ENCODE data around the gene MNAT1. TPM values are rescaled to one million over a fixed set of nuclear protein-coding genes. Genes with fewer than 3 reads are reported as not detected.
A peak's percentile ranks its signal among the peaks of the same experiment; 100 is the strongest.

The MNAT1 gene
- total RNA-seq, 2 donors from 2014 or later = 48.2 to 52.4 TPM

GRCh38 chr14:60800409-60800808, 65.8 kb downstream of the MNAT1 start:
- H3K4me3 Mint-ChIP-seq = no peak overlapping the region
- no peaks in the 10 kb centered on the region for H3K9me3 Mint-ChIP-seq
- H3K36me3 Mint-ChIP-seq = no peaks in the 10 kb centered on the region
- H3K27ac Mint-ChIP-seq = no peak overlapping the region
- peak in 1 of 2 donors; percentile 24 for ATAC-seq
- H3K27me3 Mint-ChIP-seq = no peaks in the 10 kb centered on the region
- no peaks in the 10 kb centered on the region for H3K4me1 Mint-ChIP-seq (ENCODE audit: low read depth in 2 of 2)
- DNase-seq (ENCODE audit: low spot score) = no peak

GRCh38 chr14:60803871-60804270, 69.3 kb downstream of the MNAT1 start:
- ATAC-seq = no peak
- H3K4me1 Mint-ChIP-seq (ENCODE audit: low read depth in 2 of 2) = peaks cover 0 to 6% of the 10 kb centered on the region in 2 donors

GRCh38 chr14:60805841-60806430, 71.4 kb downstream of the MNAT1 start:
- H3K4me1 Mint-ChIP-seq (ENCODE audit: low read depth in 2 of 2) = peaks cover 2 to 6% of the 10 kb centered on the region in 2 donors
- H3K27ac Mint-ChIP-seq = no peak overlapping the region
- H3K36me3 Mint-ChIP-seq = no peaks in the 10 kb centered on the region
- ATAC-seq (no peak), DNase-seq (ENCODE audit: low spot score) (no peak)
- H3K4me3 Mint-ChIP-seq = no peak overlapping the region
- H3K27me3 Mint-ChIP-seq = no peaks in the 10 kb centered on the region
- H3K9me3 Mint-ChIP-seq = no peaks in the 10 kb centered on the region

More at GRCh38 chr14:60803871-60804270, 69.3 kb downstream of the MNAT1 start:
- DNase-seq (ENCODE audit: low spot score) = no peak
- no peaks in the 10 kb centered on the region for H3K9me3 Mint-ChIP-seq
- no peak overlapping the region for H3K4me3 Mint-ChIP-seq
- no peaks in the 10 kb centered on the region for H3K27me3 Mint-ChIP-seq
- H3K27ac Mint-ChIP-seq = no peak overlapping the region
- no peaks in the 10 kb centered on the region for H3K36me3 Mint-ChIP-seq

- DNase-seq (ENCODE audit: low spot score) (no peak), ATAC-seq (no peak)
- peaks cover 2 to 6% of the 10 kb centered on the region in 2 donors for H3K4me1 Mint-ChIP-seq (ENCODE audit: low read depth in 2 of 2)
- H3K9me3 Mint-ChIP-seq = no peaks in the 10 kb centered on the region
- no peak overlapping the region for H3K4me3 Mint-ChIP-seq
- H3K27ac Mint-ChIP-seq = no peak overlapping the region
- peaks cover under 1% of the 10 kb centered on the region for H3K36me3 Mint-ChIP-seq
- no peaks in the 10 kb centered on the region for H3K27me3 Mint-ChIP-seq
Observed at GRCh38 chr14:60807247-60807646, 72.7 kb downstream of the MNAT1 start.

- ATAC-seq (no peak), DNase-seq (ENCODE audit: low spot score) (no peak)
- H3K27me3 Mint-ChIP-seq = no peaks in the 10 kb centered on the region
- no peaks in the 10 kb centered on the region for H3K9me3 Mint-ChIP-seq
- peaks cover 8% of the 10 kb centered on the region for H3K36me3 Mint-ChIP-seq
- no peak overlapping the region for H3K4me3 Mint-ChIP-seq
- no peak overlapping the region for H3K27ac Mint-ChIP-seq
- peaks cover 2 to 6% of the 10 kb centered on the region in 2 donors for H3K4me1 Mint-ChIP-seq (ENCODE audit: low read depth in 2 of 2)
Observed at GRCh38 chr14:60807971-60808370, 73.4 kb downstream of the MNAT1 start.

GRCh38 chr14:60812987-60813386, 78.4 kb downstream of the MNAT1 start:
- H3K27me3 Mint-ChIP-seq = no peaks in the 10 kb centered on the region
- H3K4me1 Mint-ChIP-seq (ENCODE audit: low read depth in 2 of 2) = peaks cover 0 to 2% of the 10 kb centered on the region in 2 donors
- no peak overlapping the region for H3K27ac Mint-ChIP-seq
- DNase-seq (ENCODE audit: low spot score) (peak; percentile 54), ATAC-seq (no peak)
- no peaks in the 10 kb centered on the region for H3K9me3 Mint-ChIP-seq
- peaks cover 17% of the 10 kb centered on the region for H3K36me3 Mint-ChIP-seq
- H3K4me3 Mint-ChIP-seq = no peak overlapping the region

GRCh38 chr14:60815371-60815770, 80.8 kb downstream of the MNAT1 start:
- H3K4me1 Mint-ChIP-seq (ENCODE audit: low read depth in 2 of 2) = no peaks in the 10 kb centered on the region
- ATAC-seq (no peak), DNase-seq (ENCODE audit: low spot score) (no peak)
- H3K9me3 Mint-ChIP-seq = no peaks in the 10 kb centered on the region
- no peak overlapping the region for H3K27ac Mint-ChIP-seq
- no peaks in the 10 kb centered on the region for H3K27me3 Mint-ChIP-seq
- H3K36me3 Mint-ChIP-seq = peaks cover 17% of the 10 kb centered on the region
- no peak overlapping the region for H3K4me3 Mint-ChIP-seq

GRCh38 chr14:60817113-60817512, 82.6 kb downstream of the MNAT1 start:
- no peak for DNase-seq (ENCODE audit: low spot score)
- H3K4me1 Mint-ChIP-seq (ENCODE audit: low read depth in 2 of 2) = no peaks in the 10 kb centered on the region
- H3K4me3 Mint-ChIP-seq = no peak overlapping the region
- peaks cover 17% of the 10 kb centered on the region for H3K36me3 Mint-ChIP-seq
- ATAC-seq = no peak
- H3K27me3 Mint-ChIP-seq = no peaks in the 10 kb centered on the region
- H3K9me3 Mint-ChIP-seq = no peaks in the 10 kb centered on the region
- H3K27ac Mint-ChIP-seq = no peak overlapping the region

- H3K4me3 Mint-ChIP-seq = no peak overlapping the region
- H3K9me3 Mint-ChIP-seq = no peaks in the 10 kb centered on the region
- no peak for ATAC-seq
- H3K36me3 Mint-ChIP-seq = peaks cover 5% of the 10 kb centered on the region
- H3K4me1 Mint-ChIP-seq (ENCODE audit: low read depth in 2 of 2) = no peaks in the 10 kb centered on the region
- no peak overlapping the region for H3K27ac Mint-ChIP-seq
- no peak for DNase-seq (ENCODE audit: low spot score)
- no peaks in the 10 kb centered on the region for H3K27me3 Mint-ChIP-seq
Observed at GRCh38 chr14:60819575-60819974, 85.0 kb downstream of the MNAT1 start.

GRCh38 chr14:60838601-60839000, 104.0 kb downstream of the MNAT1 start:
- Mint-ChIP-seq H3K4me1 (ENCODE audit: low read depth in 2 of 2) (peaks cover 3 to 10% of the 10 kb centered on the region in 2 donors), H3K27ac (no peak overlapping the region), H3K36me3 (peaks cover 19% of the 10 kb centered on the region), H3K27me3 (no peaks in the 10 kb centered on the region), H3K4me3 (no peak overlapping the region), H3K9me3 (peaks cover 7% of the 10 kb centered on the region)
- peak in 1 of 2 donors; percentile 38 for ATAC-seq
- no peak for DNase-seq (ENCODE audit: low spot score)

GRCh38 chr14:60839057-60839456, 104.5 kb downstream of the MNAT1 start:
- peaks cover 6% of the 10 kb centered on the region for H3K9me3 Mint-ChIP-seq
- no peak overlapping the region for H3K27ac Mint-ChIP-seq
- H3K4me1 Mint-ChIP-seq (ENCODE audit: low read depth in 2 of 2) = peaks cover 3 to 8% of the 10 kb centered on the region in 2 donors
- no peak overlapping the region for H3K4me3 Mint-ChIP-seq
- DNase-seq (ENCODE audit: low spot score) (no peak), ATAC-seq (no peak)
- peaks cover 14% of the 10 kb centered on the region for H3K36me3 Mint-ChIP-seq
- H3K27me3 Mint-ChIP-seq = no peaks in the 10 kb centered on the region

GRCh38 chr14:60839657-60840056, 105.1 kb downstream of the MNAT1 start:
- DNase-seq (ENCODE audit: low spot score) (no peak), ATAC-seq (no peak)
- Mint-ChIP-seq H3K27me3 (no peaks in the 10 kb centered on the region), H3K9me3 (peaks cover 5% of the 10 kb centered on the region), H3K4me1 (ENCODE audit: low read depth in 2 of 2) (peaks cover 3 to 5% of the 10 kb centered on the region in 2 donors), H3K36me3 (peaks cover 11% of the 10 kb centered on the region), H3K4me3 (no peak overlapping the region), H3K27ac (no peak overlapping the region)

GRCh38 chr14:60840313-60840712, 105.8 kb downstream of the MNAT1 start:
- H3K36me3 Mint-ChIP-seq = peaks cover 6% of the 10 kb centered on the region
- no peak overlapping the region for H3K4me3 Mint-ChIP-seq
- peaks cover 5% of the 10 kb centered on the region for H3K9me3 Mint-ChIP-seq
- DNase-seq (ENCODE audit: low spot score) (no peak), ATAC-seq (no peak)
- no peaks in the 10 kb centered on the region for H3K27me3 Mint-ChIP-seq
- H3K27ac Mint-ChIP-seq = no peak overlapping the region
- peaks cover 3 to 5% of the 10 kb centered on the region in 2 donors for H3K4me1 Mint-ChIP-seq (ENCODE audit: low read depth in 2 of 2)

- Mint-ChIP-seq H3K27ac (peak overlapping the region in 1 of 2 donors; percentile 52), H3K27me3 (no peaks in the 10 kb centered on the region), H3K4me3 (no peak overlapping the region), H3K36me3 (peaks cover 28% of the 10 kb centered on the region), H3K9me3 (peaks cover 3% of the 10 kb centered on the region), H3K4me1 (ENCODE audit: low read depth in 2 of 2) (peaks cover 6 to 14% of the 10 kb centered on the region in 2 donors)
- no peak for DNase-seq (ENCODE audit: low spot score)
- no peak for ATAC-seq
Observed at GRCh38 chr14:60845523-60845922, 111.0 kb downstream of the MNAT1 start.

- H3K4me1 Mint-ChIP-seq (ENCODE audit: low read depth in 2 of 2) = peaks cover 9 to 10% of the 10 kb centered on the region in 2 donors
- peaks cover 46% of the 10 kb centered on the region for H3K36me3 Mint-ChIP-seq
- no peak for DNase-seq (ENCODE audit: low spot score)
- H3K27ac Mint-ChIP-seq = no peak overlapping the region
- peaks cover 3% of the 10 kb centered on the region for H3K9me3 Mint-ChIP-seq
- no peak for ATAC-seq
- H3K27me3 Mint-ChIP-seq = no peaks in the 10 kb centered on the region
- H3K4me3 Mint-ChIP-seq = no peak overlapping the region
Observed at GRCh38 chr14:60848066-60848465, 113.5 kb downstream of the MNAT1 start.
